GM19397 (cell line): ENCODE measurements around the gene ZBED4.
A peak's percentile ranks its signal among the peaks of the same experiment; 100 is the strongest.

ENCODE experiments used
- ATAC-seq: cut with Tn5 transposase; IDR thresholded peaks from one replicate; pipeline ENCODE4 v1.9.1; 2021; ENCODE audit warnings: mild to moderate bottlenecking, moderate library complexity; ENCODE audit not compliant: unreplicated experiment

ZBED4 gene

GRCh38 chr22:49934160-49934890 is 80.7 kb downstream of the ZBED4 start:
- ATAC-seq = no peak

GRCh38 chr22:49934891-49935557 is 81.4 kb downstream of the ZBED4 start:
- ATAC-seq = no peak

- no peak for ATAC-seq
Observed at GRCh38 chr22:49935561-49935960, 81.9 kb downstream of the ZBED4 start.

- ATAC-seq = peak; percentile 45
Observed at GRCh38 chr22:49936018-49936972, 82.7 kb downstream of the ZBED4 start.

GRCh38 chr22:49936973-49937757 is 83.5 kb downstream of the ZBED4 start:
- ATAC-seq = no peak

- ATAC-seq = no peak
Observed at GRCh38 chr22:49937758-49938564, 84.3 kb downstream of the ZBED4 start.

GRCh38 chr22:49938565-49939136 is 85.0 kb downstream of the ZBED4 start:
- no peak for ATAC-seq
